ENCODE results near the gene OOSP4A. TPM values are rescaled to one million over a fixed set of nuclear protein-coding genes. Genes with fewer than 3 reads are reported as not detected.
"Not testable (repeated sequence)": the region's sequence is repeated elsewhere in the genome, so short reads cannot be mapped to it uniquely, and the experiment has no call there.

The OOSP4A gene
- total RNA-seq, 1 donor from 2014 or later = not detected

GRCh38 chr11:59981106-59981770, 17.4 kb downstream of the OOSP4A start:
- DNase-seq (ENCODE audit: low spot score) = no peak

- DNase-seq (ENCODE audit: low spot score) = not testable (repeated sequence)
Observed at GRCh38 chr11:59982037-59982436, 18.2 kb downstream of the OOSP4A start.

- no peak for DNase-seq (ENCODE audit: low spot score)
Observed at GRCh38 chr11:59983212-59983611, 19.4 kb downstream of the OOSP4A start.

- DNase-seq (ENCODE audit: low spot score) = no peak
Observed at GRCh38 chr11:59984368-59984767, 20.5 kb downstream of the OOSP4A start.

- DNase-seq (ENCODE audit: low spot score) = no peak
Observed at GRCh38 chr11:59990421-59990820, 26.6 kb downstream of the OOSP4A start.

GRCh38 chr11:59992425-59992824, 28.6 kb downstream of the OOSP4A start:
- DNase-seq (ENCODE audit: low spot score) = no peak

- DNase-seq (ENCODE audit: low spot score) = no peak
Observed at GRCh38 chr11:59997800-59998199, 34.0 kb downstream of the OOSP4A start.

- no peak for DNase-seq (ENCODE audit: low spot score)
Observed at GRCh38 chr11:59999691-60000090, 35.9 kb downstream of the OOSP4A start.

GRCh38 chr11:60003729-60004128, 39.9 kb downstream of the OOSP4A start:
- DNase-seq (ENCODE audit: low spot score) = no peak

GRCh38 chr11:60005360-60005759, 41.5 kb downstream of the OOSP4A start:
- DNase-seq (ENCODE audit: low spot score) = no peak

GRCh38 chr11:60016881-60017280, 53.0 kb downstream of the OOSP4A start, which contains the start of gene OOSP4B:
Gene OOSP4B (plus strand): TSS chr11:60017181.
- DNase-seq (ENCODE audit: low spot score) = no peak

- DNase-seq (ENCODE audit: low spot score) = no peak
Observed at GRCh38 chr11:60018058-60018457, 54.2 kb downstream of the OOSP4A start.

Other genes with a start within 250 kb of the OOSP4A start
- gene STX3, start 208.7 kb upstream of the OOSP4A start, total RNA-seq (ENCODE audit: insufficient read depth, low replicate concordance) = 11.1 TPM
- 36.6 TPM for gene MRPL16, start 153.3 kb upstream of the OOSP4A start, total RNA-seq (ENCODE audit: insufficient read depth, low replicate concordance)
- gene CBLIF, start 118.5 kb upstream of the OOSP4A start, total RNA-seq (ENCODE audit: insufficient read depth, low replicate concordance) = not detected
- gene TCN1, start 97.5 kb upstream of the OOSP4A start, total RNA-seq (ENCODE audit: insufficient read depth, low replicate concordance) = 2.2 TPM
- not detected for gene OOSP3, start 85.3 kb upstream of the OOSP4A start, total RNA-seq (ENCODE audit: insufficient read depth, low replicate concordance)
- not detected for gene OOSP1, start 25.6 kb upstream of the OOSP4A start, total RNA-seq (ENCODE audit: insufficient read depth, low replicate concordance)
- not detected for gene OOSP4B, start 53.1 kb downstream of the OOSP4A start, total RNA-seq (ENCODE audit: insufficient read depth, low replicate concordance)
- 3.4 TPM for gene OOSP2, start 76.4 kb downstream of the OOSP4A start, total RNA-seq (ENCODE audit: insufficient read depth, low replicate concordance)
- gene MS4A3, start 92.6 kb downstream of the OOSP4A start, total RNA-seq (ENCODE audit: insufficient read depth, low replicate concordance) = 7.2 TPM
- 7.0 TPM for gene MS4A2, start 124.6 kb downstream of the OOSP4A start, total RNA-seq (ENCODE audit: insufficient read depth, low replicate concordance)
- 41.7 TPM for gene MS4A6A, start 219.1 kb downstream of the OOSP4A start, total RNA-seq (ENCODE audit: insufficient read depth, low replicate concordance)